GM21529 (cell line): ENCODE data around the gene GPS2.
A peak's percentile ranks its signal among the peaks of the same experiment; 100 is the strongest.
"Not testable (repeated sequence)": the region's sequence is repeated elsewhere in the genome, so short reads cannot be mapped to it uniquely, and the experiment has no call there.

Experiments
- ATAC-seq: cut with Tn5 transposase; IDR thresholded peaks from one replicate; pipeline ENCODE4 v1.9.1; 2021; ENCODE audit not compliant: unreplicated experiment

The GPS2 gene

DNA sequence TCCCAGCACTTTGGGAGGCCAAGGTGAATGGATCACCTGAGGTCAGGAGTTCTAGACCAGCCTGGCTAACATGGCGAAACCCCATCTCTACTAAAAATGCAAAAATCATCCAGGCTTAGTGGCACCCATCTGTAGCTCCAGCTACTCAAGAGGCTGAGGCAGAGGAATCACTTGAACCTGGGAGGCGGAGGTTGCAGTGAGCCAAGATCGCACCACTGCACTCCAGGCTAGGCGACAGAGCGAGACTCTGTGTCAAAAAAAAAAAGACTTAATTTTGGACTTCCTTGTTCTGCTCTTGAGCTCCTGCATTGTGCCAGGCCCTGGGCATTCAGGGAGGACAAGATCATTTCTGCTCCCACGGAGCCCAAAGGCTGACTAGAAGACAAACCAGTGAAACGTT, 22.4 kb upstream of the GPS2 start:
- not testable (repeated sequence) for ATAC-seq

DNA sequence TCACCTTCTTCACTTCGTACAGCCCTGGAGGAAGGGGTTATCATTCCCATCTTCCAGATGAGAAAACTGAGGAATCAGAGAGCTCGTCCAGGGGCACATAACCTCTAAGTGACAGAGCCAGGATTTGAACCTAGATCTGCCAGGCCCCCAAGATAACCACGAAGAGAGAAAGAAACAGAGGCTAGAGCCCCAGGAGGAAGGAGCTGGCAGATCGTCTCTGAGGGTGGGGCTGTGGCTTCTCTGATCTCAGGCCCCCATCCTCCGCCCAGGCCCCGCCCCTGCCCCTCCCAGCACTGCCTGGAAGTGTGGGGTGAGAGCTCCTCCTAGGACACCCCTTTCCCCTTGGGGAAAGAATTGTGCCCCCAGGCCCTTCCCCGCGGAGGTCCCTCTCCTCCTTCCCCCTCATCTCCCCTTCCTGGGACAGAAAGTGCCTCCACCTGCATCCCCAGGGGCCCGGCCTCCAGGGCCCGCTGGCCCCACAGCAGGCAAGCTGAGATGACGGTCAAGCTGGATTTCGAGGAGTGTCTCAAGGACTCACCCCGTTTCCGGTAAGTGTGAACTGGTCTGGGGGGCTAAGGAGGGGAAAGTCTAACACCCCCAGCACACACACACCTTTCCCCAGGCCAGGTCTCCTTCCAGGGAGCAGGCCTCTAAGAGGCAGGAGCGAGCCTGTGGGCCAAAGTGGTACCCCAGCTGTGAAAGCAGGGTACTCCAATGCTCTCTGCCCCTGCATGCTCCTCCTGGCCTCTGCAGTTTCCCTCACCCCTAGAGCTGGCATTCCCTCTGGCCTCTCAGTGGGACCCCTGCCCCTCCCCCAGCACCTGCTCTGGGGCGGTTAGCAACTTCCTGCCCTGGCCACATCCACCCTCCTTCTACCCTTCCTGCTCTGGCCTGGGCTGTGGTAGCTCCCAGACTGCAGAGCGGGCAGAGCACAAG, 21.3 kb upstream of the GPS2 start, which contains the start of gene ACAP1:
Gene ACAP1, plus strand, starts transcription at position 290 of the 936 bp plus-strand sequence. Its CDS starts 206 bp downstream, at position 496.
- peak; percentile 62 for ATAC-seq

- not testable (repeated sequence) for ATAC-seq
These were observed 20.6 kb upstream of the GPS2 start for GRCh38 chr17:7335765-7336164.

GRCh38 chr17:7334938-7335538, 19.9 kb upstream of the GPS2 start:
- ATAC-seq: no peak

DNA sequence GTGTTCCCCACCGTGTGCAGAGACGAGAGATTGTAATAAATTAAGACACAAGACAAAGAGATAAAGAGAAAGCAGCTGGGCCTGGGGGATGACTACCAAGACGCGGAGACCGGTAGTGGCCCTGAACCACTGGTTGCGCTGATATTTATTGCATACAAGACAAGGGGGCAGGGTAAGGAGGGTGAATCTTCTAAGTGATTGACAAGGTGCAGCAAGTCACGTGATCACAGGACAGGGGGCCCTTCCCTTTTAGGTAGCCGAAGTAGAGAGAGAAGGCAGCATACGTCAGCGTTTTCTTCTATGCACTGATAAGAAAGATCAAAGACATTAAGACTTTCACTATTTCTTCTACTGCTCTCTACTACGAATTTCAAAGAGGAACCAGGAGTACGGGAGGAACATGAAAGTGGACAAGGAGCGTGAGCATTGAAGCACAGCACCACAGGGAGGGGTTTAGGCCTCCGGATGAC, 17.5 kb upstream of the GPS2 start:
- ATAC-seq: not testable (repeated sequence)

DNA sequence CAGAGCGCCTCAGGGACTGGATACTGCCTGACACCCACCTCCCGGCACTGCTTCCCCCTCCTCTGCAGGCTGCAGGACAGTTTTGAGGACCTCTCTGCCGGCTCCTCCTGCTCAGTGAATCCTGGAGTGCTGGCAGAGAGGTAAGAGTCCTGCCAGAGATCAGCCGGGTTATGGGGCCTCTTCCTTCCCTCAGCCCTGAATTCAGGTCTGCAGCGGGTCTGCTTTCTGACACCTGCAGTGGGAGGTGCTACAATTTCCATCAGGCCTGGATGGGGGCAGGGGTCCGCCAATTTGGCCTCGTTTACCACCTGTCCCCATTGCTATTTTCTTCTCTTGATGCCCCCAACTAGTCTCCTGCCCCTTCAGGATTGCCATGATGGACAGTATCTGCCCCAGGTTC, 17.0 kb upstream of the GPS2 start:
- ATAC-seq: no peak

- ATAC-seq: no peak
These were observed 15.5 kb upstream of the GPS2 start for GRCh38 chr17:7330638-7331015.

- peak; percentile 40 for ATAC-seq
These were observed 15.0 kb upstream of the GPS2 start for GRCh38 chr17:7329997-7330637.

GRCh38 chr17:7329374-7329996, 14.3 kb upstream of the GPS2 start:
- ATAC-seq: peak; percentile 49

GRCh38 chr17:7328840-7329373, 13.7 kb upstream of the GPS2 start, which contains the start of gene NEURL4:
TSS of gene NEURL4 (minus strand) at chr17:7329335. CDS start at chr17:7329312, 23 bp downstream.
- peak; percentile 20 for ATAC-seq

DNA sequence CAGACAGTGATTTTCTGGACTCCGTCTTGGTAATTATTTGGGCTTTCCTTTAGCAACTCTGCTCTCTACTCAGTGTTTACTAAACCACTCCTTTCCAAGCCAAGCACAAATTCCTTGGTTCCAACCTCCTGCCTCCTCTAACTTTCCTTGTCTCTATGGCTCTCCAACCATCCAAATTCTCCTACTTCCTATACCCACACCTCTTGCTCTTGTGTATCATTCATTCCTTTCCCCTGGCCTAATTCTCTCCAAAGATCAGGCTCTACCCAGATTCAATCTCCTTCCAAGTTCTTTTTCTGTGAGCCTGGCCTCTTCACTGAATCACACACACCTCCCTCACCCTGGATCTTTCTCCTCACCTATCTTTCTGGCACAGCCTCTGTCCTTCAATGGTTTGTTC, 12.8 kb upstream of the GPS2 start:
- ATAC-seq: no peak

GRCh38 chr17:7327501-7327900, 12.3 kb upstream of the GPS2 start:
- ATAC-seq: no peak

- ATAC-seq: no peak
These were observed 11.9 kb upstream of the GPS2 start for GRCh38 chr17:7327056-7327455.

- ATAC-seq: no peak
These were observed 11.0 kb upstream of the GPS2 start for GRCh38 chr17:7326186-7326585.

GRCh38 chr17:7325031-7325528, 9.9 kb upstream of the GPS2 start:
- ATAC-seq: no peak

GRCh38 chr17:7324438-7324779, 9.2 kb upstream of the GPS2 start:
- ATAC-seq: no peak

GRCh38 chr17:7323731-7324437, 8.7 kb upstream of the GPS2 start:
- no peak for ATAC-seq

DNA sequence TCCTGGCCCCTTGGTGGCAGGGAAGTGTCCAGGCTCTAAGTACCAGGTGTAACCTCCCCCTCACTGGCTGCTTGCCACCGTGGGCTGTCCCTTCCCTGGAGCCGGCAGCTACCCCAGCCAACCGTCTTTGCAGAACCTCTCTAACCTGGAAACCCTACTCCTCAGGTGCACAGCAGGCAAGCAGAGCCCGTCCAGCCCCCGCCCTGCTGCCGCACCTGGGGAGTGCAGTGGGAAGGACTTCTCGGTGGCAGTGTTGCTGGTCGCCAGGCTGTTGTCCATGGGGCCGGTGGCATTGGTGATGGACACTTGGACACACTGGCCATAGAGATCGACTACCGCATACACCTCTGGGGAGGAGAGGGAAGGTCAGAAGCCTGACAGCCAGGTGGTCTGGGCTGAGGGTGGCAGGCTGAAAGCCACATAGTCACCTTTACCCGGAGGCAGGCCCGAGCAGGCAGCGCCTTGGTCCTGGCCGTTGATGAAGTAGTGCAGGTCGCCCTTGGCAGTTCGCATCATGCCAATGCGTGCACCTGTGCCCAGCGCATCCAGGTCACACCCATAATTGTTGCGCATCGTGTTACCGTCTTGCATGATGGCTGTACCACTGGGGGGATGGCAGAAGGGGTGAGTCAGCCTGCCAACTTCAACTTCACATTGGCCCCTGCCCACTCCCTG, 7.5 kb upstream of the GPS2 start:
- no peak for ATAC-seq

DNA sequence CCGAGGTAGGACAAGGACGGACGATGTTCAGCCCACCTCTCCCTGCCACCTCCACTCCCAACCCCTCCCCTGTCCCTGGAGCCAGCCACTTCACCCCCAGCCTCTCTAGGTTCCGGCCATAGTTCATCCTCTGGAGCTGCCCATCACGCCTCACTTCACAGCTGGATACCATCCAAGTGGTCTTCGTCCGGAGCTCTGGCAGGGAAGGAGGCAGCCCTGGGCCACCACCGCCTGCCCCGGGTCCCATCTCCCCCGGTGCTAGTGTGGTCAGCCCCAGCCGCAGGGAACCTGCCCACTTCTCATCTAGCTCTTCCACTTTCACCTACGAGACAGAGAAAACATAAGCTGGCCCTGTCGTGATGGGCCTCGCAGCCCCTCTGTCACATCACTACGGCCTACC, 6.3 kb upstream of the GPS2 start:
- ATAC-seq: no peak
